Panc1 (cell line): ENCODE data around the gene IBTK. TPM values are rescaled to one million over a fixed set of nuclear protein-coding genes. Genes with fewer than 3 reads are reported as not detected.

Experiments used
- ATAC-seq: fragments of 200-7000 bp; cut with Tn5 transposase; 2 replicates; pipeline ENCODE4 v1.9.1; 2020; ENCODE audit warnings: mild to moderate bottlenecking, moderate library complexity
- BruUV-seq: library from RNA; stranded (reverse); fragments of 400-500 nt; replicated peaks from 2 replicates; lab custom pipeline; 2021; lab: Mats Ljungman, UMichigan
- CTCF ChIA-PET: fragments of 300-600 bp; sonication (Branson Sonifier 250); formaldehyde crosslinking; loops from one replicate; lab custom pipeline; 2022; ENCODE audit warnings: antibody characterized with exemption; lab: Charles Lee
- POLR2A ChIA-PET: fragments of 300-600 bp; sonication (Branson Sonifier 250); formaldehyde crosslinking; loops from one replicate; lab custom pipeline; 2022; ENCODE audit warnings: antibody characterized with exemption; lab: Charles Lee
- DNase-seq: peaks from one replicate; pipeline ENCODE4 v3.0.0-alpha.2; 2010; ENCODE audit warnings: low read depth, low spot score
- H3K27ac ChIP-seq: 2 replicates; pipeline ENCODE4 v1.5.1; 2011; ENCODE audit warnings: mild to moderate bottlenecking, low read length, inconsistent platforms
- H3K27me3 ChIP-seq: fragments of 200-500 bp; sonication (Bioruptor generic); 2 replicates; pipeline ENCODE4 v1.6.0; 2014; ENCODE audit warnings: low read length, inconsistent platforms; ENCODE audit not compliant: control insufficient read depth, insufficient read depth
- H3K36me3 ChIP-seq: fragments of 200-500 bp; sonication (Bioruptor generic); 2 replicates; pipeline ENCODE4 v1.5.1; 2014; ENCODE audit warnings: inconsistent platforms, mild to moderate bottlenecking, low read length, moderate library complexity; ENCODE audit not compliant: control insufficient read depth, insufficient read depth
- H3K4me1 ChIP-seq: 2 replicates; pipeline ENCODE4 v1.5.1; 2011; ENCODE audit warnings: inconsistent platforms, mild to moderate bottlenecking, low read length, moderate library complexity; ENCODE audit not compliant: control insufficient read depth, insufficient read depth
- H3K4me3 ChIP-seq, 2 experiments: 2 replicates each; pipeline ENCODE4 v1.5.1; 2011 to 2012; ENCODE audit warnings: low read depth in 2 of 2, low read length in 2 of 2, mild to moderate bottlenecking in 2 of 2, inconsistent platforms in 1 of 2, moderate library complexity in 1 of 2
- H3K9me3 ChIP-seq: fragments of 200-500 bp; sonication (Bioruptor generic); 2 replicates; pipeline ENCODE4 v1.5.1; 2014; ENCODE audit warnings: low read depth, mild to moderate bottlenecking, inconsistent platforms, low read length, moderate library complexity; ENCODE audit not compliant: control insufficient read depth, insufficient read depth
- CTCF ChIP-seq: fragments of 450-650 bp; IDR thresholded peaks from 2 replicates; pipeline ENCODE4 v1.5.1; 2017; ENCODE audit warnings: mild to moderate bottlenecking
- POLR2AphosphoS5 ChIP-seq: IDR thresholded peaks from 2 replicates; pipeline ENCODE4 v1.6.1; 2012; ENCODE audit warnings: mild to moderate bottlenecking, low read depth, low read length, moderate library complexity
- REST ChIP-seq, 2 experiments: IDR thresholded peaks; 2 replicates each; pipeline ENCODE4 v1.6.1; 2011 to 2012; ENCODE audit warnings: low read depth in 2 of 2, control low read depth in 1 of 2, low read length in 1 of 2, mild to moderate bottlenecking in 1 of 2, moderate library complexity in 1 of 2; ENCODE audit not compliant: insufficient read depth in 1 of 2
- SIN3A ChIP-seq: IDR thresholded peaks from 2 replicates; pipeline ENCODE4 v1.6.1; 2012; ENCODE audit warnings: low read depth, mild to moderate bottlenecking, low read length, moderate library complexity, borderline replicate concordance; ENCODE audit not compliant: insufficient read depth
- TCF7L2 ChIP-seq: IDR thresholded peaks from 2 replicates; pipeline ENCODE4 v1.6.1; 2011; ENCODE audit warnings: mild to moderate bottlenecking, low read depth, low read length, inconsistent platforms
- in situ Hi-C: cut with HindIII; loops from 2 replicates; pipeline ENCODE4 v1.10.0; 2016; ENCODE audit warnings: low sequenced_read_pairs, low pct_unique_long_range_greater_than_20kb
- intact Hi-C: fragments of 100-400 bp; cut with micrococcal nuclease; formaldehyde crosslinking; loops from one replicate; pipeline ENCODE4 v1.10.0; 2022; ENCODE audit not compliant: unreplicated experiment
- total RNA-seq: library from RNA; stranded (reverse); gene quantifications from one replicate; pipeline ENCODE4 v1.2.1, GENCODE V29; 2021; ENCODE audit not compliant: unreplicated experiment

Gene IBTK
- total RNA-seq, 1 experiment from 2014 or later: 73.2 TPM

GRCh38 chr6:82217018-82217586, 30.4 kb downstream of the IBTK start:
- TF ChIP-seq TCF7L2 (no peak), CTCF (no peak), POLR2AphosphoS5 (no peak), REST (IDR thresholded peaks at IDR 0.05; ENCODE audit: insufficient read depth in 1 of 2, low read depth in 2 of 2, low read length in 1 of 2) (no peak), SIN3A (no peak)
- peaks cover 60% of the 10 kb centered on the region for H3K36me3 ChIP-seq
- ChIA-PET CTCF (no interaction called here), POLR2A (no interaction called here)
- H3K4me1 ChIP-seq: no peaks in the 10 kb centered on the region
- no TSS peak for BruUV-seq
- no peaks in the 10 kb centered on the region for H3K27me3 ChIP-seq
- intact Hi-C loops (no loop called here), in situ Hi-C loops (no loop called here)
- no peak overlapping the region for H3K4me3 ChIP-seq
- no peak for DNase-seq
- no peak for ATAC-seq
- no peak overlapping the region for H3K27ac ChIP-seq
- no peaks in the 10 kb centered on the region for H3K9me3 ChIP-seq

DNA sequence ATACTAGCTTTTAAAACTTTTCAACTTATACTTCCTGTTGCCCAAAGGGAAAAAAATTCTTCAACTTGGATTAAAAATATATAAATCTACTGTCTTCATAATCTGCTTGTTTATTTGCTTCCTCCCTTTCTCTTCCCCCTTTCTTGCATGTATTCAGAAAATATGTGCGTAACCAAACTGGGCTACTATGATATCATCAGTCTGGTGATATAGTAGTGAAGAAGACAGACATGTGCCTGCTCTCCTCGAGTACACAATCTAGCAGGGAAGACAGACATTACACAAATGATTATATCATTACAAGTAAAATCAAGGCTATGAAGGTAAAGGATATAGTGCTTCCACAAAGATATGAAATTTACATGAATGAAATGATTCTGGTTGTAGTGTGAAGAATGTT, 31.0 kb downstream of the IBTK start:
- in situ Hi-C loops: no loop called here
- BruUV-seq: no TSS peak
- CTCF ChIA-PET: no interaction called here
- no peaks in the 10 kb centered on the region for H3K9me3 ChIP-seq
- no peak for ATAC-seq
- no peak overlapping the region for H3K27ac ChIP-seq
- no peak overlapping the region for H3K4me3 ChIP-seq
- TF ChIP-seq TCF7L2: no peak
- TF ChIP-seq CTCF: no peak
- no peak for TF ChIP-seq POLR2AphosphoS5
- TF ChIP-seq SIN3A: no peak
- TF ChIP-seq REST (IDR thresholded peaks at IDR 0.05; ENCODE audit: insufficient read depth in 1 of 2, low read depth in 2 of 2, low read length in 1 of 2): no peak
- no peak for DNase-seq
- POLR2A ChIA-PET: no interaction called here
- peaks cover 57% of the 10 kb centered on the region for H3K36me3 ChIP-seq
- H3K27me3 ChIP-seq: no peaks in the 10 kb centered on the region
- intact Hi-C loops: no loop called here
- no peaks in the 10 kb centered on the region for H3K4me1 ChIP-seq
